Transverse colon (tissue), 4 donors: ENCODE measurements around the gene ATP1A4. TPM values are rescaled to one million over a fixed set of nuclear protein-coding genes. Genes with fewer than 3 reads are reported as not detected.
A peak's percentile ranks its signal among the peaks of the same experiment; 100 is the strongest.

Source experiments
- DNase-seq: peaks from one replicate; pipeline ENCODE4 v3.0.0-alpha.2; 2019
- H3K27ac ChIP-seq, 4 donors: fragments of 200-600 bp; sonication (generic); 2 replicates each; pipeline ENCODE4 v1.5.1; 2016 to 2018; ENCODE audit warnings: inconsistent platforms in 4 of 4
- H3K27me3 ChIP-seq: fragments of 200-600 bp; sonication (generic); 2 replicates; pipeline ENCODE4 v1.5.1; 2017; ENCODE audit warnings: inconsistent platforms
- H3K36me3 ChIP-seq, 4 donors: fragments of 200-600 bp; sonication (generic); 2 replicates each; pipeline ENCODE4 v1.5.1; 2017 to 2019; ENCODE audit warnings: inconsistent platforms in 4 of 4
- H3K4me1 ChIP-seq, 4 donors: fragments of 200-600 bp; sonication (generic); 2 replicates each; pipeline ENCODE4 v1.5.1; 2017 to 2020; ENCODE audit warnings: inconsistent platforms in 4 of 4
- H3K4me3 ChIP-seq, 4 donors: fragments of 200-600 bp; sonication (generic); 1 replicate in 1 of 4; 2 replicates in 3 of 4; pipeline versions ENCODE4 v1.5.1 to v1.6.1; 2017 to 2019; ENCODE audit warnings: inconsistent platforms in 4 of 4
- H3K9me3 ChIP-seq, 2 donors: fragments of 200-600 bp; sonication (generic); 2 replicates each; pipeline ENCODE4 v1.5.1; 2017 to 2019; ENCODE audit warnings: inconsistent platforms in 2 of 2
- CTCF ChIP-seq, 5 experiments: fragments of 200-600 bp in 3 of 5; fragments of 450-650 bp in 2 of 5; sonication (generic) in 3 of 5; IDR thresholded peaks; 1 replicate in 2 of 5; 2 replicates in 3 of 5; pipeline ENCODE4 v1.5.1; 2016 to 2017; ENCODE audit warnings: antibody characterized with exemption in 5 of 5, inconsistent platforms in 3 of 5, mild to moderate bottlenecking in 2 of 5, moderate library complexity in 1 of 5
- EP300 ChIP-seq: sonication (generic); formaldehyde crosslinking; IDR thresholded peaks from one replicate; pipeline ENCODE4 v1.6.1; 2017; ENCODE audit warnings: antibody characterized with exemption, low read depth
- POLR2A ChIP-seq: fragments of 450-650 bp; IDR thresholded peaks from one replicate; pipeline ENCODE4 v1.6.1; 2016; ENCODE audit warnings: antibody characterized with exemption, mild to moderate bottlenecking, moderate library complexity
- POLR2AphosphoS5 ChIP-seq, 3 donors: sonication (generic); formaldehyde crosslinking; IDR thresholded peaks; one replicate each; pipeline ENCODE4 v1.6.1; 2016; ENCODE audit warnings: antibody characterized with exemption in 3 of 3
- WGBS, 2 donors: methylation state at CpG; one replicate each; pipeline ENCODE4 v1.1.5; 2018; ENCODE audit warnings: low coverage in 1 of 2; 5-methylcytosine and 5-hydroxymethylcytosine counted together
- in situ Hi-C, 4 donors: fragments of 200-750 bp; cut with MboI; loops; one replicate each; pipeline versions ENCODE4 v1.15.0 to v1.15.1; 2017; ENCODE audit warnings: low sequenced_read_pairs in 3 of 4, low pct_ligation_motif_present in 1 of 4, low pct_unique_long_range_greater_than_20kb in 1 of 4
- intact Hi-C: fragments of 100-400 bp; cut with DNase I; formaldehyde crosslinking; loops from one replicate; pipeline ENCODE4 v1.15.1; 2023; ENCODE audit warnings: low total_unique reads
- total RNA-seq, 4 donors: library from RNA; depleted of rRNA; stranded (reverse); fragments of >200 nt; gene quantifications; one replicate each; pipeline ENCODE4 v1.1.0, GENCODE V29; 2016

The ATP1A4 gene
- total RNA-seq, 4 donors from 2014 or later, result 0.20 TPM; not detected in 3

DNA sequence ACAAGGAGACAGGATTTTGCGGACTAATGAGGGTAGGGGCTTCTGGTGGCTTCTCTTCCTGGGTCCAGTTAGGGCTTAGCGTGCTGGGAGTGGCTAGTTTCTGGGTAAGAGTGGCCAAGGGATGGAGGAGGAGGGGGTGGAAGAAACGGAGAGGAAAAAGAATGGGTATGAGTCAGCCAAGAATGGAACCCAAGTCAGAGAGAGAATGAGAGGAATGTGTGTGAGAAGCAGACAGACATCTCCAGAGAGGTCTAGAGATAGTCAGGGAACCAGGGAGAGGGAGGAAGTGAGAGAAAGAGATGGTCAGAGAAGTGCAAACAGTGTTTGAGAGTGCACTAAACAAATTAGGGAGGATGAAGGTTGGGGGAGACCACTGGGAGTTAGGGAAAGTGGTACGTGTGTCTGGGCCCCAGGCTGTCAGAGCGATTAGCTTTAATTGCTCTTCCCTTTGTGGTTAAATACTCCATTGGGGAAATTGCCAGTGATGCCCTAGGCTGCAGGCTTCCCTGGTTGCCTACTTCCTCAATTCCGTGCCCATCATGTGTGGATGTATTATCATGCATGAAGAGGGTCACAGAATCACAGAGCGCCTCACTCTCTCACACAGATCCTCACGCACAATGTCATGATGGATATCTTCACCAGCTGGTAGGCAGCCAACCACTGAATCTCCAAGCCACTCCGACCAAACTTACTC, 55.2 kb downstream of the ATP1A4 start:
- in situ Hi-C loops, result no loop called here
- WGBS, 2 donors, result 58 to 67% methylated on average over 1 to 9 of the region's 9 CpGs
- Histone ChIP-seq H3K4me3 (peak overlapping the region in 3 of 4 donors; percentile 83 to 99 (median 94)), H3K4me1 (peaks cover 17 to 57% (median 40%) of the 10 kb centered on the region in 4 donors), H3K27ac (peak overlapping the region; percentile 85 to 97 (median 90)), H3K36me3 (no peaks in the 10 kb centered on the region), H3K9me3 (no peaks in the 10 kb centered on the region), H3K27me3 (no peaks in the 10 kb centered on the region)
- TF ChIP-seq POLR2A, result no peak
- no peak for TF ChIP-seq CTCF (IDR thresholded peaks at IDR 0.05)
- TF ChIP-seq POLR2AphosphoS5 (IDR thresholded peaks at IDR 0.05), result no peak
- TF ChIP-seq EP300, result no peak
- intact Hi-C loops, result no loop called here
- no peak for DNase-seq

- Histone ChIP-seq H3K9me3 (no peaks in the 10 kb centered on the region), H3K27ac (peak overlapping the region; percentile 33 to 97 (median 88)), H3K4me3 (no peak overlapping the region), H3K4me1 (peaks cover 17 to 57% (median 40%) of the 10 kb centered on the region in 4 donors), H3K36me3 (no peaks in the 10 kb centered on the region), H3K27me3 (no peaks in the 10 kb centered on the region)
- WGBS, 2 donors, result 81 to 96% methylated on average over 4 of the region's 4 CpGs
- DNase-seq, result no peak
- intact Hi-C loops (no loop called here), in situ Hi-C loops (no loop called here)
- TF ChIP-seq POLR2AphosphoS5 (IDR thresholded peaks at IDR 0.05), result no peak
- no peak for TF ChIP-seq POLR2A
- TF ChIP-seq CTCF (IDR thresholded peaks at IDR 0.05), result no peak
- TF ChIP-seq EP300, result no peak
Measured at GRCh38 chr1:160207118-160207650, 55.8 kb downstream of the ATP1A4 start.

DNA sequence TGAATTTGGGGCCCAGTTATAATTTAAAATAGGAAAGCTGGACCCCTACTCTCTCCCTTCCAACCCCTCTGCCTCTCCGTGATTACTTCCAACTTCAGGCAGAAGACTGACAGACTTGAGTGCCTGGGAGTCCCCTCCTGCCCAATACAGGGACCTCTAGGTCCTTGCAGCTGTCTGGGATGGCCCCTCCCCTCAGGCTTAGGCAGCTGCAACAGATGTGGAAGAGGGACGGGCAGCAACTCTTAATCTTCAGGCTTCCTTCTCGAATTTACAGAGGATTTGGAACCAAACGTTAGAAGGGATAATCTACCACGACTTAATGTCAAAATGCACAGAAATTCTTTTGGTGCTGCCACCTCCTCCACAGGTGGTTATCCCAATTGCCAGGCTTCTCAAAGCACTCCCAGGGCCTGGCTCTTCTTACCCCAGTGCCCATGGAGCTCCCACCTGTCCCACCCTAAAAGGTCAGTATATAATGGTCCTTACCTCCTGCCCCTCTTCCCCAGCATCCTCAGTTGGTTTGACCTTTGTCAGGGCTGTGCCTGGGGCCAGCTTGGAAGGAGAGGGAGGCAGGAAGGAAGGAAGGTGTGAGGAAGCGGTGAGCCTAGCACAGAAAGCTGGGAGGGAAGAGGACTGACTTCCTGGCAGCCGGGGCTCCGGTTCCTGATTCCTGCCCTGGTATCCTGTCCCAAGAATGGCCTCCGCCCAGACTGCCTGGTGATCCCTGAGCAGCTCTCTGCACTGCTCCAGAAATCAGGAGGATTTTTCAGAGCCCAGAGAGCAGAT, 56.6 kb downstream of the ATP1A4 start:
- in situ Hi-C loops (no loop called here), intact Hi-C loops (no loop called here)
- TF ChIP-seq POLR2AphosphoS5 (IDR thresholded peaks at IDR 0.05) (no peak), POLR2A (no peak), CTCF (IDR thresholded peaks at IDR 0.05) (no peak), EP300 (no peak)
- DNase-seq, result no peak
- no peaks in the 10 kb centered on the region for H3K9me3 ChIP-seq
- peak overlapping the region in 3 of 4 donors; percentile 18 to 33 (median 28) for H3K27ac ChIP-seq
- no peak overlapping the region for H3K4me3 ChIP-seq
- peaks cover 17 to 57% (median 40%) of the 10 kb centered on the region in 4 donors for H3K4me1 ChIP-seq
- peaks cover 0 to 2% (median 0%) of the 10 kb centered on the region in 4 donors for H3K36me3 ChIP-seq
- no peaks in the 10 kb centered on the region for H3K27me3 ChIP-seq
- WGBS, 2 donors, result 65 to 72% methylated on average over 5 to 9 of the region's 9 CpGs
